Mucosa of descending colon (tissue), 3 donors: Measurements from ENCODE around the gene TXN. TPM values are rescaled to one million over a fixed set of nuclear protein-coding genes. Genes with fewer than 3 reads are reported as not detected.
A peak's percentile ranks its signal among the peaks of the same experiment; 100 is the strongest.

ENCODE experiments used
- ATAC-seq: fragments of 200-7000 bp; cut with Tn5 transposase; one replicate; pipeline ENCODE4 v1.9.1; 2020; ENCODE audit warnings: mild to moderate bottlenecking, moderate library complexity
- DNase-seq, 3 donors: peaks; one replicate each; pipeline ENCODE4 v3.0.0-alpha.2; 2020
- H3K36me3 ChIP-seq: fragments of 200-600 bp; one replicate; pipeline ENCODE4 v1.8.0; 2021; ENCODE audit warnings: low read depth, mild to moderate bottlenecking
- H3K4me1 ChIP-seq: fragments of 200-600 bp; one replicate; pipeline ENCODE4 v1.8.0; 2021; ENCODE audit warnings: low read depth, mild to moderate bottlenecking
- H3K4me3 ChIP-seq: fragments of 200-600 bp; one replicate; pipeline ENCODE4 v1.8.0; 2021; ENCODE audit warnings: mild to moderate bottlenecking
- H3K9me3 ChIP-seq: fragments of 200-600 bp; one replicate; pipeline ENCODE4 v1.8.0; 2021; ENCODE audit warnings: mild to moderate bottlenecking
- intact Hi-C, 2 donors: fragments of 100-400 bp; cut with DNase I in 1 of 2; cut with micrococcal nuclease in 1 of 2; formaldehyde crosslinking; loops; one replicate each; pipeline versions ENCODE4 v1.11.0 to v1.11.1; 2022; cut with DNase I, micrococcal nuclease
- total RNA-seq, 3 donors: library from RNA; stranded (reverse); fragmentation: NEBNext Ultra II Directional in 2 of 3; extraction: Animal tissue kit (Norgen Biotek cat#: 25700) in 2 of 3; gene quantifications; one replicate each; pipeline versions ENCODE4 v1.2.1 to v1.2.4, GENCODE V29; 2021 to 2023
- TF ChIP-seq, protein P1 (sequence below): fragments of 200-600 bp; IDR thresholded peaks from one replicate; pipeline ENCODE4 v1.8.0; 2022; ENCODE audit warnings: antibody characterized with exemption, mild to moderate bottlenecking
- donor health status: DM: no; HTN: no; CAD: no; lungs with moderate emphysema.
- donor health status: DM: no; HTN: no; CAD: no.
- donor health status: DM: no; HTN: yes; CAD: no.

Gene TXN
- total RNA-seq, 3 donors from 2014 or later, result 228 to 441 (median 422) TPM

DNA sequence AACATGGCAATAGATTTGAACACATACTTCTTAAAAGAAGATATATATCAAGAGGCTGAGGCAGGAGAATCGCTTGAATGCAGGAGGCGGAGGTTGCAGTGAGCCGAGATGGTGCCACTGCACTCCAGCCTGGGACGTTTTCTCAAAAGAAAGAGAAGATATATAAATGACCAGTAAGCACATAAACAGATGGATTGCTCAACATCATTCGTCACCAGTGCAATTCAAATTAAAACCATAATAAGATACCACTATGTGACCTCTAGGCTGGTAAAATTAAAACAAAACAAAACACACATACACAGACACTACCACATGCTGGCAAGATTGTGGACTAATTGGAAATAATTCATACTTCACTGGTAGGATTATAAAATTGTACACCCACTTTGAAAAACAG lies 5.3 kb upstream of the TXN start:
- H3K4me1 ChIP-seq, result peaks cover 19% of the 10 kb centered on the region
- no peak for DNase-seq
- intact Hi-C loops, result no loop called here
- no peak for ATAC-seq
- H3K36me3 ChIP-seq, result no peaks in the 10 kb centered on the region
- H3K9me3 ChIP-seq, result no peaks in the 10 kb centered on the region
- TF ChIP-seq, protein P1, sequence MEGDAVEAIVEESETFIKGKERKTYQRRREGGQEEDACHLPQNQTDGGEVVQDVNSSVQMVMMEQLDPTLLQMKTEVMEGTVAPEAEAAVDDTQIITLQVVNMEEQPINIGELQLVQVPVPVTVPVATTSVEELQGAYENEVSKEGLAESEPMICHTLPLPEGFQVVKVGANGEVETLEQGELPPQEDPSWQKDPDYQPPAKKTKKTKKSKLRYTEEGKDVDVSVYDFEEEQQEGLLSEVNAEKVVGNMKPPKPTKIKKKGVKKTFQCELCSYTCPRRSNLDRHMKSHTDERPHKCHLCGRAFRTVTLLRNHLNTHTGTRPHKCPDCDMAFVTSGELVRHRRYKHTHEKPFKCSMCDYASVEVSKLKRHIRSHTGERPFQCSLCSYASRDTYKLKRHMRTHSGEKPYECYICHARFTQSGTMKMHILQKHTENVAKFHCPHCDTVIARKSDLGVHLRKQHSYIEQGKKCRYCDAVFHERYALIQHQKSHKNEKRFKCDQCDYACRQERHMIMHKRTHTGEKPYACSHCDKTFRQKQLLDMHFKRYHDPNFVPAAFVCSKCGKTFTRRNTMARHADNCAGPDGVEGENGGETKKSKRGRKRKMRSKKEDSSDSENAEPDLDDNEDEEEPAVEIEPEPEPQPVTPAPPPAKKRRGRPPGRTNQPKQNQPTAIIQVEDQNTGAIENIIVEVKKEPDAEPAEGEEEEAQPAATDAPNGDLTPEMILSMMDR, result no peak
- H3K4me3 ChIP-seq, result no peak overlapping the region

DNA sequence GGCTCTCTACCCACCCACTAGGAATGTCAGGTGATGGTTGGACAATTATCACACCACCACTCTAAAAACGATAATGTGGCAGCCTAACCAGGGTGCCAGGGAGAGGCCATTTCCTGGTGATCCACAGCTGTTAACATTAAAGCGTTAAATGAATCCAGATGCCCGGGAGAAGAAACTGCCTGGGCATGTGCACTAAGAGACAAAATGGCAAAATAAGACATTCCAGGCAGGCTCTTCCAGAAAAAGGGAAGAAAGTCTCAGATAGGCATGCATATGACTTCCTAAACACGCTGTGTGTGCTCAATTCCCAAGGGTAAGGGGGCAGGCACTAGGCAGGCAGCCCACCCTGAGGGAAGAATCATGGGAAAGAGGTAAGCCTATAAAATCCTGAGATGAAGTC lies 4.6 kb upstream of the TXN start:
- Histone ChIP-seq H3K4me1 (peaks cover 19% of the 10 kb centered on the region), H3K4me3 (no peak overlapping the region), H3K9me3 (no peaks in the 10 kb centered on the region), H3K36me3 (no peaks in the 10 kb centered on the region)
- intact Hi-C loops, result no loop called here
- ATAC-seq (no peak), DNase-seq (no peak)
- TF ChIP-seq, protein P1, result no peak

DNA sequence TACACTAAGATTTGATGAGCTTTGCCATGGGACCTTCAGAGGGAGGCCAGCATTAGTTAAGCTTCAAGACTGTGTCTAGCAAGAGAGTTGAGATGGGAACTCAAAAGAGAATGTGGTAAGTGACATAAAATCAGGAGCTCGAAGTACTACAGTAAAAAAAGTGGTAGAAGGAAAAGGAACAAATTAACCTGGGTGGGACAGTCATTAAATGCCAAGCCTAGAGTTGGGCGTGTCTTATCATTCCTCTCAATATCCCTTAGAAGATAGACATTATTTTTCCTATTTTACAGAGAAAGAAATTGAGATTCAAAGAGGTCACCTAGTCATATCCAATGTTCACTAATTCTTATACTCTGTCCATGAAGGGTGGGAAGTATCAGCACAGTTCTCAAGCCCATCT lies 3.3 kb upstream of the TXN start:
- H3K4me3 ChIP-seq, result no peak overlapping the region
- H3K4me1 ChIP-seq, result peaks cover 19% of the 10 kb centered on the region
- intact Hi-C loops, result no loop called here
- H3K36me3 ChIP-seq, result no peaks in the 10 kb centered on the region
- DNase-seq (peak in 1 of 3 donors; percentile 60), ATAC-seq (no peak)
- TF ChIP-seq, protein P1, result no peak
- no peaks in the 10 kb centered on the region for H3K9me3 ChIP-seq

DNA sequence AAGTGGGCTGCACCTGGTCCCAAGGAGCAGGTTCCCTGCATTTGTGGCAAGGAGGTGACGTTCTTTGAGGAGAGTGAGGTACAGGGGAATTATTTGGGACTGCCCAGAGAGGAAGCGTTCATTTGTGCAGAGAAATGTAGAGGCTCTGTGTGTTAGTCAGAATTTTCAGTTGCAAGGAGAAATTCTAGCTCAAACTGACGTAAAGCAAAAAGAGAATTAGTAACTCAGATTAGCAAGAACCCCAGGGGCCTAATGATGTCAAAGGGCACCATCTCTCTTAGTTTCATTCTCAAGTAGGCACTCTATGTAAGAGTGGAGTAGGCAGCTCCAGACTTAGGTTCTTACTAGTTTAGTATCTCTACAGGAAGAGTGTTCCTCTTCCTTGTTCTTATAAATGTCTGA lies 2.4 kb upstream of the TXN start:
- DNase-seq (no peak), ATAC-seq (no peak)
- intact Hi-C loops, result no loop called here
- TF ChIP-seq, protein P1, result no peak
- Histone ChIP-seq H3K4me1 (peaks cover 28% of the 10 kb centered on the region), H3K4me3 (no peak overlapping the region), H3K36me3 (no peaks in the 10 kb centered on the region), H3K9me3 (no peaks in the 10 kb centered on the region)

DNA sequence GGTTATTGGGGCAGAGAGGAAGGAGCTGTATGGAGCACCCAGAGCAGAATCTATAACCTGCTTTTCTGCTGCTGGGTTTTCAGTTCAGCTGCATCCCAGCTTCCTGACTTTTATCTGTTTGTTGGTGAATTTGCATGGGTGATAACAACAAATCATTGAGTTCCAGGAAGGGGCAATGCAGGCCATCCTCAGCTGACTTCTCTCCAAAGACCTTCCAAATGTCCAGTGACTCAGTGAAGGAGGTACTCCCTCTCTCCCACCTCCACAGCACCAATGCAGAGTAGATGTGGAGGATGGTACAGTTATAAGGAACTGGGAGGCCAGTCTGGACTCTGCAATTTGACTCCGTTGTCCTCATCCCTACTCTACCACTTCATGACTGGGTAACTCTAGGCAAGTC lies 1.6 kb upstream of the TXN start:
- Histone ChIP-seq H3K4me3 (no peak overlapping the region), H3K4me1 (peaks cover 35% of the 10 kb centered on the region), H3K9me3 (no peaks in the 10 kb centered on the region), H3K36me3 (no peaks in the 10 kb centered on the region)
- intact Hi-C loops, result no loop called here
- no peak for DNase-seq
- no peak for ATAC-seq
- TF ChIP-seq, protein P1, result no peak
